Vagina (tissue), 2 donors: Measurements from ENCODE around the gene OSGIN1. TPM values are rescaled to one million over a fixed set of nuclear protein-coding genes. Genes with fewer than 3 reads are reported as not detected.

ENCODE experiments used
- DNase-seq, 2 donors: peaks; one replicate each; pipeline ENCODE4 v3.0.0-alpha.2; 2017; ENCODE audit errors: extremely low spot score in 2 of 2
- H3K27ac ChIP-seq: fragments of 200-600 bp; sonication (generic); one replicate; pipeline ENCODE4 v1.5.1; 2019
- H3K27me3 ChIP-seq: fragments of 200-600 bp; sonication (generic); one replicate; pipeline ENCODE4 v1.5.1; 2019
- H3K36me3 ChIP-seq, 2 donors: fragments of 200-600 bp; sonication (generic); one replicate each; pipeline ENCODE4 v1.5.1; 2017 to 2019
- H3K4me1 ChIP-seq: fragments of 200-600 bp; sonication (generic); one replicate; pipeline ENCODE4 v1.5.1; 2019
- H3K4me3 ChIP-seq, 2 donors: fragments of 200-600 bp; sonication (generic); 1 replicate in 1 of 2; 2 replicates in 1 of 2; pipeline ENCODE4 v1.5.1; 2016 to 2019
- H3K9me3 ChIP-seq: fragments of 200-600 bp; sonication (generic); one replicate; pipeline ENCODE4 v1.5.1; 2019
- POLR2A ChIP-seq, 2 donors: fragments of 450-650 bp; IDR thresholded peaks; one replicate each; pipeline ENCODE4 v1.6.1; 2017; ENCODE audit warnings: antibody characterized with exemption in 2 of 2, mild to moderate bottlenecking in 2 of 2, moderate library complexity in 2 of 2
- POLR2AphosphoS5 ChIP-seq, 2 donors: sonication (generic); formaldehyde crosslinking; IDR thresholded peaks; one replicate each; pipeline ENCODE4 v1.9.0; 2017; ENCODE audit warnings: antibody characterized with exemption in 2 of 2, mild to moderate bottlenecking in 2 of 2, low read depth in 1 of 2; ENCODE audit not compliant: insufficient read depth in 1 of 2
- intact Hi-C: fragments of 100-400 bp; cut with DNase I; formaldehyde crosslinking; loops from one replicate; pipeline ENCODE4 v1.15.1; 2023
- total RNA-seq: library from RNA; depleted of rRNA; stranded (reverse); fragments of >200 nt; gene quantifications from one replicate; pipeline ENCODE4 v1.2.3, GENCODE V29; 2016
- TF ChIP-seq, protein P1 (sequence below), 3 experiments: fragments of 450-650 bp in 2 of 3; fragments of 200-600 bp in 1 of 3; sonication (generic) in 1 of 3; IDR thresholded peaks; one replicate each; pipeline ENCODE4 v1.5.1; 2017 to 2019; ENCODE audit warnings: antibody characterized with exemption in 3 of 3, mild to moderate bottlenecking in 2 of 3, moderate library complexity in 2 of 3

Gene OSGIN1
- total RNA-seq, 1 donor from 2014 or later = 6.4 TPM

- TF ChIP-seq POLR2AphosphoS5 (IDR thresholded peaks at IDR 0.05; ENCODE audit: insufficient read depth in 1 of 2, low read depth in 1 of 2) (no peak), POLR2A (IDR thresholded peaks at IDR 0.05) (no peak)
- TF ChIP-seq, protein P1, sequence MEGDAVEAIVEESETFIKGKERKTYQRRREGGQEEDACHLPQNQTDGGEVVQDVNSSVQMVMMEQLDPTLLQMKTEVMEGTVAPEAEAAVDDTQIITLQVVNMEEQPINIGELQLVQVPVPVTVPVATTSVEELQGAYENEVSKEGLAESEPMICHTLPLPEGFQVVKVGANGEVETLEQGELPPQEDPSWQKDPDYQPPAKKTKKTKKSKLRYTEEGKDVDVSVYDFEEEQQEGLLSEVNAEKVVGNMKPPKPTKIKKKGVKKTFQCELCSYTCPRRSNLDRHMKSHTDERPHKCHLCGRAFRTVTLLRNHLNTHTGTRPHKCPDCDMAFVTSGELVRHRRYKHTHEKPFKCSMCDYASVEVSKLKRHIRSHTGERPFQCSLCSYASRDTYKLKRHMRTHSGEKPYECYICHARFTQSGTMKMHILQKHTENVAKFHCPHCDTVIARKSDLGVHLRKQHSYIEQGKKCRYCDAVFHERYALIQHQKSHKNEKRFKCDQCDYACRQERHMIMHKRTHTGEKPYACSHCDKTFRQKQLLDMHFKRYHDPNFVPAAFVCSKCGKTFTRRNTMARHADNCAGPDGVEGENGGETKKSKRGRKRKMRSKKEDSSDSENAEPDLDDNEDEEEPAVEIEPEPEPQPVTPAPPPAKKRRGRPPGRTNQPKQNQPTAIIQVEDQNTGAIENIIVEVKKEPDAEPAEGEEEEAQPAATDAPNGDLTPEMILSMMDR (IDR thresholded peaks at IDR 0.05) = no peak
- H3K36me3 ChIP-seq = no peaks in the 10 kb centered on the region
- H3K27me3 ChIP-seq = no peaks in the 10 kb centered on the region
- no peak overlapping the region for H3K4me3 ChIP-seq
- intact Hi-C loops = no loop called here
- no peak for DNase-seq
- H3K27ac ChIP-seq = no peak overlapping the region
- H3K4me1 ChIP-seq = no peaks in the 10 kb centered on the region
- no peaks in the 10 kb centered on the region for H3K9me3 ChIP-seq
These were observed 54.9 kb downstream of the OSGIN1 start for GRCh38 chr16:84007965-84008364.

- Histone ChIP-seq H3K4me1 (no peaks in the 10 kb centered on the region), H3K27ac (no peak overlapping the region), H3K9me3 (no peaks in the 10 kb centered on the region), H3K36me3 (no peaks in the 10 kb centered on the region), H3K4me3 (no peak overlapping the region), H3K27me3 (no peaks in the 10 kb centered on the region)
- intact Hi-C loops = no loop called here
- DNase-seq = no peak
- TF ChIP-seq POLR2A (IDR thresholded peaks at IDR 0.05) (no peak), POLR2AphosphoS5 (IDR thresholded peaks at IDR 0.05; ENCODE audit: insufficient read depth in 1 of 2, low read depth in 1 of 2) (no peak)
- TF ChIP-seq, protein P1 (IDR thresholded peaks at IDR 0.05) = no peak
These were observed 56.2 kb downstream of the OSGIN1 start for GRCh38 chr16:84009282-84009681.

DNA sequence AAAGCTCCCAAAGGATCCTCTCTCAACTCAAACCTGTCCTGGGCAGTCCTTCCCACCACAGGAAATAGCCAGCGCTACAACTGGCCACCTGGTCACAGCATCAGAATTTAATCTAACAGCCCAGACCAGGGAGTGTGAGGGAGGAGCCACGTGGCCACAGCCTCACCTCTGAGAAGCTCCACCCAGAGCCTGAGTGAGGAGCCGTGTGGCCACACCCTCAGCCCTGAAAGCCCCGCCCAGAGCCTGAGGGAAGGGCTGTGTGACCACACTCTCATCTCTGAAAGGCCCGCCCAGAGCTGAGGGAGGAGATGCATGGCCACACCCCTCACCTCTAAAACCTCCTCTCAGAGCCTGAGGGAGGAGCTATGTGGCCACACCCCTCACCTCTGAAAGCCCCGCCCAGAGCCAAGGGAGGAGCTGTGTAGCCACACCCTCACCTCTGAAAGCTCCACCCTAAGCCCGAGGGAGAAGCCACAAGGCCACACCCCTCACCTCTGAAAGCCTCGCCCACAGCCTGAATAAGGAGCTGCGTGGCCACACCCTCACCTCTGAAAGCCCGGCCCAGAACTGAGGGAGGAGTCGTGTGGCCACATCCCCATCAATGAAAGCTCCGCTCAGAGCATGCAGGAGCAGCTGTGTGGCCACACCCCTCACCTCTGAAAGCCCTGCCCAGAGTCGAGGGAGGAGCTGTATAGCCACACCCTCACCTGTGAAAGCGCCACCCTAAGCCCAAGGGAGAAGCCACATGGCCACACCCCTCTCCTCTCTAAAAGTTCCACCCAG lies 60.9 kb downstream of the OSGIN1 start:
- H3K27ac ChIP-seq = no peak overlapping the region
- DNase-seq = no peak
- TF ChIP-seq POLR2A (IDR thresholded peaks at IDR 0.05) (no peak), POLR2AphosphoS5 (IDR thresholded peaks at IDR 0.05; ENCODE audit: insufficient read depth in 1 of 2, low read depth in 1 of 2) (no peak)
- TF ChIP-seq, protein P1 (IDR thresholded peaks at IDR 0.05) = no peak

GRCh38 chr16:84014570-84015327 lies 61.7 kb downstream of the OSGIN1 start:
- H3K27ac ChIP-seq = no peak overlapping the region
- no peaks in the 10 kb centered on the region for H3K36me3 ChIP-seq
- no peaks in the 10 kb centered on the region for H3K4me1 ChIP-seq
- no peak for TF ChIP-seq POLR2A (IDR thresholded peaks at IDR 0.05)
- TF ChIP-seq, protein P1 (IDR thresholded peaks at IDR 0.05) = no peak
- no peak for TF ChIP-seq POLR2AphosphoS5 (IDR thresholded peaks at IDR 0.05; ENCODE audit: insufficient read depth in 1 of 2, low read depth in 1 of 2)
- no peaks in the 10 kb centered on the region for H3K9me3 ChIP-seq
- intact Hi-C loops = no loop called here
- no peaks in the 10 kb centered on the region for H3K27me3 ChIP-seq
- no peak overlapping the region for H3K4me3 ChIP-seq
- no peak for DNase-seq

More for the DNA sequence above, 60.9 kb downstream of the OSGIN1 start:
- no peaks in the 10 kb centered on the region for H3K4me1 ChIP-seq
- H3K4me3 ChIP-seq = no peak overlapping the region
- H3K36me3 ChIP-seq = no peaks in the 10 kb centered on the region
- no peaks in the 10 kb centered on the region for H3K27me3 ChIP-seq
- intact Hi-C loops = no loop called here
- no peaks in the 10 kb centered on the region for H3K9me3 ChIP-seq

DNA sequence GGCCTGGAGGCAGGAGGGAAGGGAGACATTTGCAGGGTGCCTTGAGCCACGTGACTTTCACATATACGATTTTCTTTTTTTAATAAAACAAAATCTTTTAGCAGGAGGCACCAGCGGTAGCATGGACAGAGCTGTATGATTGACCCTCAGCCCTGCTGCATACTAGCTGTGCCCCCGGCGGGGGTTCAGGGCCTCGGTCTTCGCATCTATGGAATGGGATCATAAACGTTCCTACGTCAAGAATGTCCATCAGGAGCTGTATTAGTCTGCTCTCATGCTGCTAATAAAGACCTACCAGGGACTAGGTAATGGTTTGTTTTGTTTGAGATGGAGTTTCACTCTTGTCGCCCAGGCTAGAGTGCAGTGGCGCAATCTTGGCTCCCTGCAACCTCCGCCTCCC lies 62.4 kb downstream of the OSGIN1 start:
- intact Hi-C loops = no loop called here
- H3K27me3 ChIP-seq = no peaks in the 10 kb centered on the region
- H3K4me3 ChIP-seq = no peak overlapping the region
- TF ChIP-seq, protein P1 (IDR thresholded peaks at IDR 0.05) = no peak
- TF ChIP-seq POLR2AphosphoS5 (IDR thresholded peaks at IDR 0.05; ENCODE audit: insufficient read depth in 1 of 2, low read depth in 1 of 2) (no peak), POLR2A (IDR thresholded peaks at IDR 0.05) (no peak)
- no peak overlapping the region for H3K27ac ChIP-seq
- no peak for DNase-seq
- H3K4me1 ChIP-seq = no peaks in the 10 kb centered on the region
- no peaks in the 10 kb centered on the region for H3K36me3 ChIP-seq
- H3K9me3 ChIP-seq = no peaks in the 10 kb centered on the region
